Left cardiac atrium (tissue), 4 donors: Measurements from ENCODE around the gene ACTRT2. TPM values are rescaled to one million over a fixed set of nuclear protein-coding genes. Genes with fewer than 3 reads are reported as not detected.

Experiments used
- ATAC-seq, 2 donors: fragments of 200-7000 bp; cut with Tn5 transposase; one replicate each; pipeline ENCODE4 v1.9.1; 2020; ENCODE audit warnings: mild to moderate bottlenecking in 2 of 2, moderate library complexity in 2 of 2
- DNase-seq: peaks from one replicate; pipeline ENCODE4 v3.0.0-alpha.2; 2020
- intact Hi-C, 2 donors: fragments of 100-400 bp; cut with DNase I; formaldehyde crosslinking; loops; one replicate each; pipeline versions ENCODE4 v1.14.1 to v1.15.1; 2022 to 2023
- long read RNA-seq: library from polyadenylated mRNA; unstranded; transcript quantifications from one replicate; pipeline ENCODE4 v2.0.0, GENCODE V29; 2021
- total RNA-seq, 2 donors: library from RNA; stranded (reverse); fragmentation: NEBNext Ultra II Directional; extraction: Animal tissue kit (Norgen Biotek cat#: 25700); gene quantifications; one replicate each; pipeline ENCODE4 v1.2.1, GENCODE V29; 2021
- donor health status: DM: no; HTN: yes; CAD: no.
- donor health status: DM: no; HTN: yes; CAD: no; lungs with severe emphysema.
- donor health status: DM: yes; HTN: yes; CAD: no.
- donor health status: Dilated cardiomyopathy.

The ACTRT2 gene
- not detected for total RNA-seq
- long read RNA-seq, result 0 reads

DNA sequence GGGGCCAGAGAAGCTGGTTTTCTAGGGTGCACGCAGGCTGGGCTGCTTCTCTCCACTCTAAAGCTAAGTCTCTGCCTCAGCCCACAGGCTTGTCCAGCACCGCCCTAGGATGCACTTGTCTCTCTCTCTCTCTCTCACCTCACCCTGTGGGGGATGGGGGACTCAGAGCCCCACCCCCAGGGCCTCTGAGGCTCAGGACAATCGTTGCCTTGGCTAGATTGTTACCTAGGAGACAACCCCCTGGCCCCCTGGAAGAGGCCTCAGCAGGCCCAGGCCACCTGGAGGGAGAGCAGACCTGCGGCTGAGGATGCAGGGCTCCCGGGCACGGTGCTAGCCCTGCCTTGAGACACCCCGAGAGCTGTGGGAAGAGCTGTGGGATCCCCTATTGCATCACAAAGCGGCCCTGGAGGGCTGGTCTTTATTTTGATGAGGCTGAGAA is at the start of gene ACTRT2:
TSS of gene ACTRT2 (plus strand) at position 235 of the 439 bp plus-strand sequence. CDS start 220 bp downstream, outside the sequence.
- no peak for DNase-seq
- intact Hi-C loops, result no loop called here
- ATAC-seq, result no peak

DNA sequence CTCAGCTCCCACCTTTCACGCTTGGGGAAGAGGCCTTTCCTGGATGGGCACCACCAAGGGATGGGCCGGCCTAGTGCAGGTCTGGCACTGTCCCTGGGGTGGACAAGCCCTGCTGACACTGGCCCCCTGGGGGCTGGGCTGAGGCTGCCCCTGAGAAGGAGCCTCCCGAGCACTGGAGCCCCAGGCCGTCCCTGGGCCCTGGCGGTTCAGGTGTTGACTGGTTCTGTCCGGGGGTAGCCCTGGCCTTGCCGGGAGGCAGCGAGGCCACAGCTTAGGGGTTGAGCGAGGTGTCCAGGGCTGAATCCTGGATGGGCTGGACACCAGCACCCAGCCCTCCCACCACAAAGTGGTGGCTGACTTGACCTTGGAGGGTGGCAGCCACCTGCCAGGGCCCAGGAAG is 49.7 kb upstream of the ACTRT2 start:
- ATAC-seq (no peak), DNase-seq (no peak)
- intact Hi-C loops, result no loop called here

DNA sequence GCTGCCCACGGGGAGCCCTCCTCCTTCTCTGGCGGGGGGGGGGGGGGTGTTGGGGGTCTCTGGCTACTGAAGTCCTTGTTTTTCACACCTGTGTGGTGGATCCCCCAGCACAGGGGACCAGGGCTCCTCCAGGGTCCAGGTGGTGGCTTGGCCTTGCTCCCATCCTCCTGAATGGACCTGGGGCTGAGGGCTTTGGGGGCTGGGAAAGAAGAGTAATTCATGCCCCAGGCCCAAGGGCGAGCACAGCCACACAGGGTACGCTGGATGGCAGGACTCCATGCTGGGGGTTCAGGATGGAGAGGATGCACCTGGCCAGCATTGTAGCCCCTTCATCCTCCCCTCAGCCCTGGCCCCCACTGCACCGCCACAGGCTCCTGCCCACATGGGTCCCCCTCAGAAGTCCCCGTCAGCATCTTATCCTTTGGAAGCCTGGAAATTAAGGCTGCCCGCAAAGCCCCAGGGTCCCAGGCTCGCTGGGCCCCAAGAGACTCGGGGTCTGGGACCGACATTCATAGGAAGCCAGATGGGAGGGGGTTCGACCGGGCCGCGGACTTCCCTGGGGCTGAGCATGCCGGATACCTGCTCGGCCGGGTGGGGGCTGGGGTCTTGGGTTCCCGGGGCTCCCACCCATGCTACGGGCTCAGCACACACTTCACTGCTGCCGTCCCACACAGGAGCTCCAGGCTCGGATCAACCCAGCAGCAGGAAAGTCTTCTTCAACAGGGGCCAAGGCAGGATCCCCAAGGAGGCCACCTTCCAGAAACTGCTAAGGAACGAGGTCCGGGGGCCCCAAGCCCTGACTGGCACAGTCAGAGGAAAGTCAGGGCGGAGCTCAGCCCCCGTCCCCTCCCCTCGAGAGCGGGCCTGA is 49.0 kb upstream of the ACTRT2 start:
- DNase-seq (no peak), ATAC-seq (no peak)
- intact Hi-C loops, result no loop called here

DNA sequence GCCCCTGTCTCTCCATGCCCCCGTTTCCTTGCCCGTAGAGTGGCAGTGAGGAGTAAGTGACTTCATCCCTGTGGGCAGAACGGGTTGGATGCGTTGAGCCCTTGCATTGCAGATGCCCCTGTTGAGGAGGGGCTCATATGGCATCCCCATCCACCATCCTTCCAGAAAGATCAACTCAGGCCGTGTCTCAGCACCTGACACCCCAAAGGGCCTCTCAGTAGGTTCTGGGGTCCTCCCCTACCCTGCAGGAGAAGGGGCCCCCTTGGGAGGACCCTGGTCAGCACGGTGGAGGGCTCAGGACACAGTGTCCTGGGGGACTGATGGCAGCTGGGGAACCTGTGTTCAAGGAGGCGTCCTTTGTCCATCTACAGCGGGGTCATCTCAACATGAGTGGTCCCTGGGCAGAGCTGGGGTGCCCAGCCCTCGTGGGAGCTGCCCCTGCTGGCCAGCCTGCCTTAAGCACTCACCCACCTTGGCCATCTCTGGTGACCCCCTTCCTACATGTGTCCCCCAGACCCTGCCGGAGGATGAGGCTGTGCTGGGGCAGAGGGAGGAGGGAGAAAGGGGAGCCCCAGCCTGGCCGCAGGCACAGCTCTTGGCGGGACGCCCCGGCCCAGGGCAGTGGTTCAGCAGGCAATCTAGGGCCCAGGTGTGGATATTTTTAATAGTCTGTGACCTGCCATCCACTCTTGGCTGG is 48.2 kb upstream of the ACTRT2 start:
- DNase-seq, result no peak
- intact Hi-C loops, result no loop called here
- no peak for ATAC-seq

DNA sequence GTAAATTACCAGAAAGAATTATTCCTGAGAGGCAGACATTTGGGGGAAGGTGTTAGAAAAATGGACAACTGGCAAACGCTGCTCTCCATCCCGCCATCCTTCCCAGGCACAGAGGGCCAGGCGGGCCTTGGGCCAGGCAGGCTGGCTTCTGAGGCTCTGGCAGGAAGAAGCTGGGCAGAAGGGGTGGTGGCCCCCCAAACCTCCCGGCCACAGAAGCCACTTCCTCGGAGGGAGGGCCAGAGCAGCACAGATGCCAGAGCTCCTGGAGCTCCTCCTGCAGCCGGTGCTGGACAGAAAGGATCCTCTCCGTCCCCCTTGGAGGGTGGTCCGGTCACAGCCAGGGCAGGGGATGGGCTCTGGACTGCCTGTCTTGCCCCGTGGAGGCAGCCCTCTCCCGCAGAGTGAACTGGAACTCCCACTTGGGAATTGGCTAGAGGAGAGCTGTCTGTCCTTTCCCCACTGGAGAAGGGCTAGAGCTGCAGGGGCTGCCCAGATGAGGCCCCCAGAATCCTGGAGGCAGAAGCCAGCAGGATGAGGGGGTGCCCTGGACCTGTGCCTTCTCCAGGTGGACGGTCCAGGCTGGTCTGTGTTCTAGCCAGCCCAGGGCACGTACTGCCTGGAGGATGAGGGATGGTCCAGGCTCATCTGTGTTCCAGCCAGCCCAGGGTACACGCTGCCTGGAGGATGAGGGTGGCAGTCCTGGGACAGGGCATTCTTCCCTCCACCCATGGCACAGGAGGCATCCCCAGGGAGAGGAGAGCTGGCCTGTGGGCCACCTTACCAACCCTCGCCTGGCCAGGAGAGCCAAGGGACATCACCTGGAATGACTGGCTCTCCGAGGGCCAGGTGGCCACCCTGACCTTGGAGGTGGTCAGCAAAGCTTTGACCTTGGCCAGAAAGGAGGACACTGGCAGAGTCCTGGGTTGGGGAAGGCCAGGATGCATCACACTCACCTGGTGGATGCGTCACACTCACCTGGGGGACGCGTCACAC is 47.4 kb upstream of the ACTRT2 start:
- no peak for DNase-seq
- no peak for ATAC-seq
- intact Hi-C loops, result no loop called here

DNA sequence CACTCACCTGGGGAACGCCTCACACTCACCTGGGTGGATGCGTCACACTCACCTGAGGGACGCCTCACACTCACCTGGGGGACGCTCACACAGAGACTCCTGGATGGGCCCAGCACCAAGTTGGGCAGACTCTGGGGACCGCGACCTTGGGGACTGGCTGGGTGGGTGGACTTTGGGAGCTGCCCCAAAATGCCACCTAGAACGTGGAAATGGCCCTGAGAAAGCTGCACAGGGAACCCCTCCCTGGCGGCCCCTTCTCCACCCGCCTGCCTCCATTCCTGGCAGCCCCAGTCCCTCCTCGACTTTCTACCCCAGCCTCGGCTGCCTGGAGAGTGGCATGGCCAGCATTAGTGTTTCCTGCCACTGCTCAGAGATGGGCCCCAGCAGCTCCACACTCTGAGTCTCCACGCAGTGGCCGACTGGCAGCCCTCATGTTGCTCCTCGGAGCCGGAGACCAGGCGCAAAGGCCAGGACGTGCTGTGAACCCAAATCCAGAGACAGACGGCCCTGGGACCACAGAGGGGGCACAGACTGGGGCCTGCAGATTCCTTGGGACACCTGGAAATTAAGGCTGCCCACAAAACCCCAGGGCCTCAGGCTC is 46.5 kb upstream of the ACTRT2 start:
- no peak for DNase-seq
- intact Hi-C loops, result no loop called here
- ATAC-seq, result no peak

DNA sequence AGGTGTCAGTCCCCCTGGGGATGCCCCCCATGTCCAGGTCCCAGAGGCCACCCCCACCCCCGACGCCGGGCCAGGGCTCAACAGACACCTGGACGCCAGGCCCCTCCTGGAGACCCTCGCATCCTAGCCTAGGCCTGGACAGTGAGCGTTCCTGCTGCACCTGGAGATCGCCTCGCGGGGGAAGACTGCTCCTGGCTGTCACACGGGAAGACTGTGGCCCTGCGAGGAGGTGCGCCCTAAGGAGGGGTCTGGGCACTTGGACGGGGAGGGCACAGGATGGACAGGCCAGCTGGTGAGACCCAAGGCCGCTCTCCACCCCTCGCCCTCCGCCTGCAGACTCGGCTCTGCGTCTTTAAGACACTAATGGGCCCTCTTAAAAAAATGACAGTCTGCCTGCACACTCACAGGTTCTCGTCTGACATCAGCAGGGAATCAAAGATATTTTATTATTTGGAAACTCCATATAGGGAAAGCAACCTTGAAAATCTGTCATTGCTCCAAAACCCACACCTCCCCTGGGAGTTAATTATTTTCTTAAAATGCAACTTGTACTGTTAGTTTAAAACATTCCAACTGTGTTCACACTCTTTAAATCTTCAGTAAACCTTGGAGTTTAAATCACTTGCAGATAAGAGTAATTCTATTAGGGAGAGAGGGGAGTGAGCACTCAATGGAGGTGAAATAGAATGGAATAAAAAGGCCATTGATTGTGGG is 45.6 kb upstream of the ACTRT2 start:
- intact Hi-C loops, result no loop called here
- no peak for DNase-seq
- no peak for ATAC-seq

DNA sequence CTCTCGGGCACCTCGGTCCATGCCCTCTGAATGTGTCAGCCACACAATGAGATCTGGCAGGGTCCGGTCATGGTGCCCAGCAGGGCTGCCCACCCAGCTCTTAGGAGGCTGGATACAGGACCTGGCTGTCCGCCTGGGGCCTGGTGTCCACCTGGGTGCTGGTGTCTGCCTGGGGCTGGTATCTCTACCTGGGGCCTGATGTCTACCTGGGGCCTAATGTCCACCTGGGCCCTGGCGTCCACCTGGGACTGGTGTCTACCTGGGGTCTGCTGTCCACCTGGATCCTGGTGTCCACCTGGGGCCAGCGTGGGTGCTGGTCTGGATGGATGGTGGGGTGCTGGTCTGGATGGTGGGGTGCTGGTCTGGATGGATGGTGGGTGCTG is 45.1 kb upstream of the ACTRT2 start:
- intact Hi-C loops, result no loop called here
- no peak for DNase-seq
- no peak for ATAC-seq

DNA sequence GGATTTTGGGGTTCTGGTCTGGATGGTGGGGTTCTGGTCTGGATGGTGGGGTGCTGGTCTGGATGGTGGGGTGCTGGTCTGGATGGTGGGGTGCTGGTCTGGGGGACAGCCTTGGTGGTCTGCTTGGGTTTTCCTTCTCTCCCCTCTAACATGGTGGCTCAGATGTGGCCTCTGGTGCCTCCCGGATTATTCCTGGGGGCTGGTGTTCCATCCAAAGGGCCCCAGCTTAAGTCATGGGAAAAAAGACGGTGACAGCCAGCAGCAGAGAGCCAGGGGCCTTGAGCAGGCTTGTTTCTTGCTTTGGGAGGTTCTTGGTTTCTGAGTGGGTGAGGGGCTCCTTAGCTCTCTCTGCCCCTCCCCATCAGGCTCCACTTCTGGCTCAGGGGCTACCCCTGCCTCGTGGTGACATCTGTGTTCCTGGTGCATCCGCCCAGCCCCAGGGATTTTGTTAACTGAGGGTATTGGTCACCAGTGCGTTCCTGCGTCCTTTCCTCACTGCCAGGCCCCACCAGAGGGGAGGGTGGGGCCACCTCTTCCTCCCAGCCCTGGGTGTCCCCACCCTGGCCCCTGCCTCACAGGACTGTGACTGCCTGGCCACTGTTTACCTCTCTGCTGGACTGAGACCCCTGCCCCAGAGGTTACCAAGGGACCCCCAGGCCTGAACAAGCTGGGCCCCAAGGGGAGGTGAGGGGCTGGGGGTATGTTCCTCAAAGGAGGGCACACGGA is 43.2 kb upstream of the ACTRT2 start:
- no peak for DNase-seq
- intact Hi-C loops, result no loop called here
- no peak for ATAC-seq

DNA sequence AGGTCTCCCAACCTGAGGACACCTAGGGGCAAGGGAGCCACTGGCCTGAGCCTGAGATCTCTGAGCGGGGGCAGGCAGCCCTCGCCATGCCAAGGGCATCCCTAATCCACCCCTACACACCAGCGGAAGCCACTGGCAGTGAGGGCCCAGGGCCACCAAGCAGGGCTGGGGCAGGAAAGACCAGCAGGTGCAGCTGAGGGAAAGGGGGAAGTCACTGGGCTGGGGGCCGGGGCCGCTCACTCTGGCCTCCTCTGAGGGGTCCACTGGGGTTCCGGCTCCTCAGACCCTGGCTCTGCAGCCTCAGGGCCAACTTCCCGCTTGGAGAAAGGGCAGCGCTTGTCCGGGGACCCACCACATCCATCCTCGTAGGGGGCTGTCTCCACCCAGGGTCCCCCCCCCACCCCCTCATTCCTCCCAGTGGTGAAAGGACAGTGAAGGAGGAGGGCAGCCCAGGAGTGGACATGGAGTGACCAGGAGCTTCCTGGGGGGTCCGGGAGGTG is 42.5 kb upstream of the ACTRT2 start:
- intact Hi-C loops, result no loop called here
- ATAC-seq, result no peak
- no peak for DNase-seq

DNA sequence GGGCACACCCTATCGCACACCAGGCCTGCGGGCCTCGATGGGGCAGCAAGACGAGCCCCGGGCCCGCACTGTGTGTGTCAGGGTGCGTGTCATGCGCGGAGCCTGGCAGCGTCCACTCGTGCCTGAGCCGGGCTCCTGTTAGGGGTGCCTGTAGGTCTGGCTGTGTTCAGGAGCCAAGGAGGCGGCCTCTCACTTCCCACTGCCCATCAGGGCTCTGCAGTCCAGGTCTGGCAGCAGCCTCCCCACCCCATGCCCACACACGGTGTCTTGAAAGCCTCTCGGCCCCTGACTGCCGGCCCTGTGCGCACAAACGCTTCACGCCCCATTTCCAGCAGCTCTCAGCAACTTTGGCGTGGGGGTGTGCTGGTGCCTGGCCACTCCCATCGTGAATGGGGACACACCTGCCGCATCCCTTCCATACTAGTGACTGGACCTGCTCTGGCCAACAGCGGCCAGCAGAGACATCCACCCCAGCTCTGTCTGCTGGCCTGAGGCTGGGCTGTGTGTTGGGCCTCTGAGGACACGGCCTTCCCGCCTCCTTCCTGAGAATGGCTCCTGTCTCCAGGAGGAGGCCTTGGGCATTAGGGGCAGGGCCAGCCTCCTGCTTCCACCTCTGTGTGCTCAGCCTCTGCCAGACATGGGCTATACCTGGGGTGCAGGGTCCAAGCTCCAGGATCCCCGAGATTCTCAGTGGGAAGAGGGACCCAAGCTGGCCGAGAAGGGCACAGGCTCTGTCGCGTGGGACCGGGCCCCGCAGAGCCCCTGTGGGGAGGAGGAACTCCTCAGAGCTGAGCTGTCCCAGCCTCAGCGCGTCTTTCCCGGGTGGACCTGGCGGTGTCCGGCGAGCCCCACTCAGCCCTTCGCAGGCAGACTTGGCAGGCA is 41.8 kb upstream of the ACTRT2 start:
- ATAC-seq (peak in 1 of 2 donors; percentile 39), DNase-seq (no peak)
- intact Hi-C loops, result no loop called here

DNA sequence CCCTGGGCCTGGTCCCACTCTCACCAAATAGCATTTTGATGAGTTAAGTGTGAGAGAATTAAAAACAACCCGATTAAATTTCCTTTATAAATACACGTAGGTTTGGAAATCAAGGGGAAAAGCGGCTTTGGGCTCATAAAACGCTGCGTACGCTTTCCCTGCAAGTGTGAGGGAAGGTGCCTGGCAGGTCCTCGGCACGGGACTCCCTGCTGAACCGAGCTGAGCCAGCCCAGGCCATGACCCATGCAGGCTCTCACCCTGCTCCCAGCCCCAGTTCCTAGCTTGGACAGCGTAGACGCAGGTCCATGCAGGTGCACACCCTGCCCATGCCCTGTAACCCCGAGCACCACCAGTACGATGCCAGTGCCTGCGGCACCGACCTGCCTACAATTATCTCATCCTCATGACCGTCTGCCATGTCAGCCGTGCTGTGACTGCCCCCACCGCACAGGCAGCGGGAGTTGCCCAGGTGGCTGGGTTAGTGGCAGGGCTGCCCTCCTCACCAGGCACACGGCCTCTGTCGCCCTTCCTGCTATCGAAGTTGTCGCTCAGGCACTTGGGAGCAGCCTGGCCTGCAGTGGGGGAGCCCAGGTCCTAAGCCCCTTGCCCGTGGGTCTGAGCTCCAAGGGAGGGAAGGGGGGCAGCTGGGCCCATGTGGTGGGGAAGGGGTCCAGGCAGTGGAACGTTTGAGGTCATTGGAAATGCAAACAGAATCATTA is 41.0 kb upstream of the ACTRT2 start:
- DNase-seq, result no peak
- ATAC-seq, result peak in 1 of 2 donors; percentile 28
- intact Hi-C loops, result no loop called here

DNA sequence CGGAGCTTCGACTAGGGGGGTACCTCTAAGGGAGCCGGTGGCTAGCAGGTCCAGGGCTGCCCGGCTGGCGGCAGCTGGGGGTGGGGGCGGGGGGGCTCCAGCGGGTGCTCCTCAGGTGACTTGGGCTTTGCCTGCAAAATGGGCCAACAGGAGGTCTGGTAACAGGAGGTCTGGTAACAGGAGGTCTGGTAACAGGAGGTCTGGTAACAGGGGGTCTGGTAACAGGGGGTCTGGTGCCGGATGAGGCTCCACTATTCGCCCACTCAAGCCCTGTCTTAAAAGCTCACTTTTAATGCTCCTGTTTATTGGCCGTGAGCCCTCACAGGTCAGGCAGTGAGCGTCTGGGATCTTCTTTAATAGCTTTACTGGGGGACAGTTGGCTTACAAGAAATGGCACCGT is 40.4 kb upstream of the ACTRT2 start:
- no peak for DNase-seq
- ATAC-seq, result no peak
- intact Hi-C loops, result no loop called here

DNA sequence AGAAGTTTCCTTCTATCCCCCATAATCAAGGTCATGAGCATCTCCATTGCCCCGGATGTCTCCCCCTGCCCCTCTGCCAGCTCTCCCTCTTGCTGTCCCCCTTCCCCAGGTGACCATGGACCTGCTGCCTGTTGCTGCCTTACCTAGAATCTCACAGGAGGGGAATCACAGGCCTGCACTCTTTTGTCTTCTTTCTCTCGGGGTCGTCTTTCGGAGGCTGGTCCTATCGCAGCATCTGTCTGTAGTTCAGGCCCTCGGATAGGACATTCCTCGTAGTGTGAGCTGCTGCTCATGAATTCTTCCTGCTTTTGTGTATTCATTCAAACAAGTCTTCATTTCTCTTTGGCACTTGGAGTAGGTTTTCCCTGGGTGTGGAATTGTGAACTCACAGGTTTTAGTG is 39.9 kb upstream of the ACTRT2 start:
- intact Hi-C loops, result no loop called here
- ATAC-seq (no peak), DNase-seq (no peak)

DNA sequence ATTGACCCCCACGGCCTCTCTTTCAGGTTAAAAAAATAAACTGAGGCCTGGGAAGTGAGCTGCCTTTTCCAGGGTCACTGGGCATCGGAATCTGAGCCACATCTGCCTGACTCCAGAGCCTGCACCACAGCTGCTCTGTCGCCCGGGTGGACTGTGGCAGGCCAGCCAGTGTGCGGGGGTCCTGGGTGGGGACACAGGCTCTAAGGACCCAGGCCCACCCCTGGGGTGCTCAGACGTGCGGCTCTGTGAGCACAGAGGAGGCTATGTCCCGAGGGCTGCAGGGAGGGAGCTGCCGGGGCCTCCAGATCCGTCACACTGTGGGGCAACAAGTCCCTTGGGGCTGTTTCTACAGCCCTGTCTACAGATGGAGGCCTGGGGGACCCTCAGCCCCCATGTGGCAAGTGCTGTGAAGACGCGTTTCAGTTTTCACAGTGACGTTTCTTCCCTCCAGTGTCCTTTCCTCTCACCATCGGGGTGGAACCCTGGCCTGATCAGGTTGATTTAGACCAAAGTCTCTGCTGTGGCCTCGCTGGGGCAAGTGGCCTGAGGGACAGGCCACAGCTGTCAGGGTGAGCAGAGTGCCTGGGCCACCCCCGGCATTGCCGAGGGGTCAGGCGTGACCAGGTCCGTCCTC is 39.2 kb upstream of the ACTRT2 start:
- no peak for DNase-seq
- intact Hi-C loops, result no loop called here
- no peak for ATAC-seq
